Measurements from ENCODE around the gene SLC2A11. TPM values are rescaled to one million over a fixed set of nuclear protein-coding genes. Genes with fewer than 3 reads are reported as not detected.

SLC2A11 gene
- total RNA-seq, 2 donors from 2014 or later: 23.6 to 32.3 TPM

GRCh38 chr22:23832226-23833016 is 25.3 kb upstream of the SLC2A11 start:
- H3K9me3 ChIP-seq: no peaks in the 10 kb centered on the region
- no peaks in the 10 kb centered on the region for H3K27me3 ChIP-seq
- no peak for DNase-seq
- peaks cover 0 to 11% of the 10 kb centered on the region in 2 donors for H3K36me3 ChIP-seq (replicated peaks in 1 of 2; ENCODE audit: insufficient read depth in 1 of 2, low read depth in 2 of 2)
- TF ChIP-seq POLR2A (IDR thresholded peaks at IDR 0.05): no peak
- TF ChIP-seq CTCF (IDR thresholded peaks at IDR 0.05): no peak
- H3K4me3 ChIP-seq: no peak overlapping the region
- H3K27ac ChIP-seq: peak overlapping the region in 1 of 4 donors; percentile 16
- no peak for ATAC-seq
- H3K4me1 ChIP-seq: peaks cover 35% of the 10 kb centered on the region
- intact Hi-C loops (cut with DNase I): no loop called here
- 68 to 86% methylated on average over 3 to 11 of the region's 11 CpGs for WGBS, 2 donors

- WGBS, 2 donors: 88 to 93% methylated on average over 13 to 16 of the region's 16 CpGs
- intact Hi-C loops (cut with DNase I): no loop called here
- Histone ChIP-seq H3K4me1 (peaks cover 43% of the 10 kb centered on the region), H3K9me3 (no peaks in the 10 kb centered on the region), H3K4me3 (no peak overlapping the region), H3K27me3 (no peaks in the 10 kb centered on the region), H3K27ac (peak overlapping the region in 1 of 4 donors; percentile 16), H3K36me3 (replicated peaks in 1 of 2; ENCODE audit: insufficient read depth in 1 of 2, low read depth in 2 of 2) (peaks cover 0 to 9% of the 10 kb centered on the region in 2 donors)
- ATAC-seq (no peak), DNase-seq (peak in 1 of 4 donors; percentile 9)
- no peak for TF ChIP-seq POLR2A (IDR thresholded peaks at IDR 0.05)
- TF ChIP-seq CTCF (IDR thresholded peaks at IDR 0.05): no peak
Measured at GRCh38 chr22:23833017-23833751, 24.5 kb upstream of the SLC2A11 start.

- DNase-seq: peak in 2 of 4 donors; percentile 29 to 32
- H3K27ac ChIP-seq: peak overlapping the region in 1 of 4 donors; percentile 11
- H3K27me3 ChIP-seq: no peaks in the 10 kb centered on the region
- TF ChIP-seq CTCF (IDR thresholded peaks at IDR 0.05) (no peak), POLR2A (IDR thresholded peaks at IDR 0.05) (no peak)
- H3K9me3 ChIP-seq: no peaks in the 10 kb centered on the region
- no peak overlapping the region for H3K4me3 ChIP-seq
- peaks cover 0 to 9% of the 10 kb centered on the region in 2 donors for H3K36me3 ChIP-seq (replicated peaks in 1 of 2; ENCODE audit: insufficient read depth in 1 of 2, low read depth in 2 of 2)
- WGBS, 2 donors: 75% methylated on average over 13 of the region's 13 CpGs; no CpG with 5 or more reads in 1 of the 2 donors
- intact Hi-C loops (cut with DNase I): no loop called here
- ATAC-seq: no peak
- H3K4me1 ChIP-seq: peaks cover 48% of the 10 kb centered on the region
Measured at GRCh38 chr22:23833911-23834317, 23.8 kb upstream of the SLC2A11 start.

GRCh38 chr22:23834406-23834792 is 23.3 kb upstream of the SLC2A11 start:
- no peak for TF ChIP-seq POLR2A (IDR thresholded peaks at IDR 0.05)
- ATAC-seq (no peak), DNase-seq (no peak)
- no peaks in the 10 kb centered on the region for H3K9me3 ChIP-seq
- WGBS, 2 donors: 90 to 98% methylated on average over 3 of the region's 3 CpGs
- H3K27me3 ChIP-seq: no peaks in the 10 kb centered on the region
- intact Hi-C loops (cut with DNase I): no loop called here
- H3K4me1 ChIP-seq: peaks cover 53% of the 10 kb centered on the region
- H3K27ac ChIP-seq: peak overlapping the region; percentile 52 to 67 (median 58)
- no peak overlapping the region for H3K4me3 ChIP-seq
- H3K36me3 ChIP-seq (replicated peaks in 1 of 2; ENCODE audit: insufficient read depth in 1 of 2, low read depth in 2 of 2): peaks cover 0 to 9% of the 10 kb centered on the region in 2 donors

- TF ChIP-seq POLR2A (IDR thresholded peaks at IDR 0.05) (no peak), CTCF (IDR thresholded peaks at IDR 0.05) (no peak)
- peaks cover 57% of the 10 kb centered on the region for H3K4me1 ChIP-seq
- ATAC-seq (no peak), DNase-seq (peak; percentile 53 to 80 (median 72))
- H3K27me3 ChIP-seq: no peaks in the 10 kb centered on the region
- 33 to 47% methylated on average over 1 to 10 of the region's 10 CpGs for WGBS, 2 donors
- peaks cover 0 to 6% of the 10 kb centered on the region in 2 donors for H3K36me3 ChIP-seq (replicated peaks in 1 of 2; ENCODE audit: insufficient read depth in 1 of 2, low read depth in 2 of 2)
- H3K27ac ChIP-seq: peak overlapping the region; percentile 52 to 67 (median 58)
- H3K9me3 ChIP-seq: no peaks in the 10 kb centered on the region
- no peak overlapping the region for H3K4me3 ChIP-seq
- intact Hi-C loops (cut with DNase I): no loop called here
Measured at GRCh38 chr22:23834793-23835483, 22.7 kb upstream of the SLC2A11 start.

Data from body of pancreas (tissue), 4 donors.